ENCODE measurements around the gene EFNA4. TPM values are rescaled to one million over a fixed set of nuclear protein-coding genes. Genes with fewer than 3 reads are reported as not detected.
A peak's percentile ranks its signal among the peaks of the same experiment; 100 is the strongest.

EFNA4 gene
- total RNA-seq, 3 donors from 2014 or later (not counting 1 experiment from before 2014, with no cell fraction given), result 4.6 to 6.8 (median 5.5) TPM

GRCh38 chr1:155061381-155062150 is 2.0 kb upstream of the EFNA4 start:
- peak; percentile 93 for TF ChIP-seq CTCF (IDR thresholded peaks at IDR 0.05)
- Histone ChIP-seq H3K27ac (ENCODE audit: low read length) (no peak overlapping the region), H3K9me3 (ENCODE audit: control insufficient read depth, insufficient read depth, low read length) (no peaks in the 10 kb centered on the region), H3K4me1 (ENCODE audit: control insufficient read depth, insufficient read depth, low read length) (peaks cover 33% of the 10 kb centered on the region), H3K36me3 (ENCODE audit: control insufficient read depth, insufficient read depth, low read length) (peaks cover 13% of the 10 kb centered on the region), H3K4me3 (ENCODE audit: low read length) (no peak overlapping the region), H3K27me3 (ENCODE audit: control insufficient read depth, insufficient read depth, low read length) (no peaks in the 10 kb centered on the region)
- DNase-seq (peak; percentile 95 to 96), ATAC-seq (peak; percentile 67 to 78 (median 67))
- Mint-ChIP-seq H3K27ac (peak overlapping the region in 1 of 2 donors; percentile 66), H3K36me3 (no peaks in the 10 kb centered on the region), H3K27me3 (ENCODE audit: low read depth in 2 of 2) (peaks cover 0 to 2% of the 10 kb centered on the region in 2 donors), H3K4me1 (peaks cover 19 to 37% of the 10 kb centered on the region in 2 donors), H3K9me3 (no peaks in the 10 kb centered on the region), H3K4me3 (no peak overlapping the region)
- WGBS (ENCODE audit: insufficient coverage), result 51% methylated on average over 14 of the region's 21 CpGs
- intact Hi-C loops (cut with micrococcal nuclease), result loop anchor here (1.0 to 5.0 kb wide), 5 partner anchors 16 to 503 kb away; partner anchors contain the start of genes CKS1B, PMVK, SHC1 and UBE2Q1

DNA sequence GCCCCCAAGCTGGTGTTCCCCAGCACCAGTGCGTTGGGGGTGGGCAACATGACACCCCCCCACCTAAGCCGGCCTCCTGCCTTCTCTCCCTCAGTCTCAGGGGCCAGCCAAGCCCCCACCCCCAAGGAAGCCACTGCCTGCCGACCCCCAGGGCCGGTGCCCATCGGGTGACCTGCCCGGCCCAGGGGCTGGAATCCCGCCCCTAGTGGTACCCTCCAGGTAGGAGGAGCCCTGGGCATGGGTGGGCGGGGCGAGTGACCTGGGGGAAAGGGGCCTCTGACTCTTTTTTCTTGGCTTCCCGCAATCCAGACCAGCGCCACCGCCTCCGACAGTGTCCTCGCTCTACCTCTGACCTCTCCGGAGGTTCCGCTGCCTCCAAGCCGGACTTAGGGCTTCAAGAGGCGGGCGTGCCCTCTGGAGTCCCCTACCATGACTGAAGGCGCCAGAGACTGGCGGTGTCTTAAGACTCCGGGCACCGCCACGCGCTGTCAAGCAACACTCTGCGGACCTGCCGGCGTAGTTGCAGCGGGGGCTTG is 1.3 kb upstream of the EFNA4 start:
- WGBS (ENCODE audit: insufficient coverage), result 77% methylated on average over 29 of the region's 29 CpGs

DNA sequence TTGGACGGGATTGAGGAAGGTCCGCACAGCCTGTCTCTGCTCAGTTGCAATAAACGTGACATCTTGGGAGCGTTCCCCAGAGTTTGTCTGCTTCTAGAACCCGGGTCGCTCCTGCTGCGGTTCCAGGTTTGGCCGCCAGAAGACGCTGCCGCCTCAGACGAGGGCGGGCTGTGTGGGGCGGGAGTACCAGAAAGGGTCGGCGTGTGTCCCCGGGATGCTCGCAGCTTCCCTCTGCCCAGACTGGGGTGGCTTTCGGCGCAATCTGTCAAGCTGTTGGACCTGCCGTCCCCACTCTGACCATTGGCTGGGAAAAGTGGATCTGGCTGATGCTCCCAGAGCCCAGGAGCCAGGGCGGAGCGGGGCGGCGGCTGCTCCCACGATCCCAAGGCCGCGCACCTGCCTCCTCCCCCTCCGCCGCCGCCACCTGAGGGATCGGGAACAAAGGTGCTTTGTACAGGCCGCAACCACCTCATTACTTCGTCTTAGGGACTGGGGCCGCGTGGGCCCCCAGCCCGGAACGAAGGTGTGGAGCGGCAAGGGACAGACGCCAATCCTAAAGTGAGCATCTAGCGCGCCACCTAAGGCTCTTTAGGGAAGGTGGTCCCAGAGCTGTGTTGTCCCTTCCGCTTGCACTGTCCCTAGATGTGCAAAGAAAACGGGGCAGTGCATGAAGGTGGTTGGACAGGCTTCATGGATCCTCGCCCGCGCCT is 683 bp upstream of the EFNA4 start:
- H3K27me3 Mint-ChIP-seq (ENCODE audit: low read depth in 2 of 2), result peaks cover 0 to 2% of the 10 kb centered on the region in 2 donors

More for the DNA sequence above, 1.3 kb upstream of the EFNA4 start:
- Mint-ChIP-seq H3K27ac (no peak overlapping the region), H3K9me3 (no peaks in the 10 kb centered on the region), H3K4me1 (peaks cover 19 to 37% of the 10 kb centered on the region in 2 donors), H3K27me3 (ENCODE audit: low read depth in 2 of 2) (peaks cover 0 to 2% of the 10 kb centered on the region in 2 donors), H3K36me3 (no peaks in the 10 kb centered on the region), H3K4me3 (no peak overlapping the region)
- peaks cover 13% of the 10 kb centered on the region for H3K36me3 ChIP-seq (ENCODE audit: control insufficient read depth, insufficient read depth, low read length)
- H3K4me1 ChIP-seq (ENCODE audit: control insufficient read depth, insufficient read depth, low read length), result peaks cover 33% of the 10 kb centered on the region
- DNase-seq (no peak), ATAC-seq (no peak)
- H3K9me3 ChIP-seq (ENCODE audit: control insufficient read depth, insufficient read depth, low read length), result no peaks in the 10 kb centered on the region
- H3K27ac ChIP-seq (ENCODE audit: low read length), result no peak overlapping the region
- intact Hi-C loops (cut with micrococcal nuclease), result loop anchor here (5.0 kb wide), 3 partner anchors 60 to 125 kb away; partner anchors contain the start of genes CKS1B, PMVK, SHC1 and ZBTB7B
- H3K27me3 ChIP-seq (ENCODE audit: control insufficient read depth, insufficient read depth, low read length), result no peaks in the 10 kb centered on the region
- TF ChIP-seq CTCF (IDR thresholded peaks at IDR 0.05), result no peak
- H3K4me3 ChIP-seq (ENCODE audit: low read length), result no peak overlapping the region

More for the DNA sequence above, 683 bp upstream of the EFNA4 start:
- peak overlapping the region; percentile 71 to 80 for H3K27ac Mint-ChIP-seq
- Histone ChIP-seq H3K4me3 (ENCODE audit: low read length) (peak overlapping the region; percentile 57), H3K27ac (ENCODE audit: low read length) (no peak overlapping the region), H3K4me1 (ENCODE audit: control insufficient read depth, insufficient read depth, low read length) (peaks cover 33% of the 10 kb centered on the region), H3K27me3 (ENCODE audit: control insufficient read depth, insufficient read depth, low read length) (no peaks in the 10 kb centered on the region), H3K9me3 (ENCODE audit: control insufficient read depth, insufficient read depth, low read length) (no peaks in the 10 kb centered on the region), H3K36me3 (ENCODE audit: control insufficient read depth, insufficient read depth, low read length) (peaks cover 10% of the 10 kb centered on the region)
- peak; percentile 72 for TF ChIP-seq CTCF (IDR thresholded peaks at IDR 0.05)
- no peaks in the 10 kb centered on the region for H3K9me3 Mint-ChIP-seq
- DNase-seq (peak; percentile 53 to 80), ATAC-seq (peak in 1 of 3 donors; percentile 16)
- WGBS (ENCODE audit: insufficient coverage), result 5% methylated on average over 46 of the region's 46 CpGs
- peaks cover 19 to 37% of the 10 kb centered on the region in 2 donors for H3K4me1 Mint-ChIP-seq
- H3K36me3 Mint-ChIP-seq, result no peaks in the 10 kb centered on the region
- intact Hi-C loops (cut with micrococcal nuclease), result loop anchor here (1.0 to 5.0 kb wide), 4 partner anchors 22 to 126 kb away; partner anchors contain the start of genes CKS1B, PMVK, SHC1 and ZBTB7B
- peak overlapping the region; percentile 92 for H3K4me3 Mint-ChIP-seq

All from natural killer cell (primary cell).